22Rv1 (cell line): ENCODE data around the gene MCFD2.

ENCODE experiments used
- H3K27ac ChIP-seq: fragments of 450-650 bp; 2 replicates; pipeline ENCODE4 v1.5.1; 2017
- CTCF ChIP-seq: fragments of 450-650 bp; IDR thresholded peaks from 2 replicates; pipeline ENCODE4 v1.5.1; 2017; ENCODE audit warnings: mild to moderate bottlenecking
- ZFX ChIP-seq: fragments of 450-650 bp; IDR thresholded peaks from 2 replicates; pipeline ENCODE4 v1.6.1; 2017; ENCODE audit warnings: antibody characterized with exemption, borderline replicate concordance

MCFD2 gene

GRCh38 chr2:46915281-46915810 is at the start of gene MCFD2:
TSS of gene MCFD2 (minus strand) at chr2:46915806. CDS start at chr2:46909171, 6,635 bp downstream.
- TF ChIP-seq ZFX (no peak), CTCF (no peak)

GRCh38 chr2:46964835-46965560 is 49.4 kb upstream of the MCFD2 start:
- TF ChIP-seq ZFX = no peak
- TF ChIP-seq CTCF = no peak
- no peak overlapping the region for H3K27ac ChIP-seq

More at GRCh38 chr2:46915281-46915810, at the start of gene MCFD2:
- H3K27ac ChIP-seq = peak within 1 kb of the TSS; percentile 84

GRCh38 chr2:46963941-46964673 is 48.5 kb upstream of the MCFD2 start:
- no peak overlapping the region for H3K27ac ChIP-seq
- no peak for TF ChIP-seq ZFX

GRCh38 chr2:46963210-46963609 is 47.6 kb upstream of the MCFD2 start:
- no peak overlapping the region for H3K27ac ChIP-seq
- TF ChIP-seq CTCF (no peak), ZFX (no peak)

GRCh38 chr2:46962751-46963150 is 47.1 kb upstream of the MCFD2 start:
- TF ChIP-seq ZFX (no peak), CTCF (no peak)
- H3K27ac ChIP-seq = no peak overlapping the region

- H3K27ac ChIP-seq = no peak overlapping the region
- TF ChIP-seq ZFX (no peak), CTCF (no peak)
Measured at GRCh38 chr2:46960618-46961017, 45.0 kb upstream of the MCFD2 start.

- no peak overlapping the region for H3K27ac ChIP-seq
Measured at GRCh38 chr2:46958431-46959017, 42.9 kb upstream of the MCFD2 start.

More at GRCh38 chr2:46958431-46959017, 42.9 kb upstream of the MCFD2 start:
- TF ChIP-seq CTCF = no peak
- TF ChIP-seq ZFX = no peak
